Measurements from ENCODE around the gene OR2M3.
"Not testable (repeated sequence)": the region's sequence is repeated elsewhere in the genome, so short reads cannot be mapped to it uniquely, and the experiment has no call there.

Gene OR2M3, protein sequence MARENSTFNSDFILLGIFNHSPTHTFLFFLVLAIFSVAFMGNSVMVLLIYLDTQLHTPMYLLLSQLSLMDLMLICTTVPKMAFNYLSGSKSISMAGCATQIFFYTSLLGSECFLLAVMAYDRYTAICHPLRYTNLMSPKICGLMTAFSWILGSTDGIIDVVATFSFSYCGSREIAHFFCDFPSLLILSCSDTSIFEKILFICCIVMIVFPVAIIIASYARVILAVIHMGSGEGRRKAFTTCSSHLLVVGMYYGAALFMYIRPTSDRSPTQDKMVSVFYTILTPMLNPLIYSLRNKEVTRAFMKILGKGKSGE

GRCh38 chr1:248196965-248197364 lies at the start of gene OR2M3:
Gene OR2M3, plus strand, starts transcription at chr1:248197265. Its CDS starts 5,803 bp downstream, at chr1:248203068.
- no peak for DNase-seq (ENCODE audit: low spot score)

DNA sequence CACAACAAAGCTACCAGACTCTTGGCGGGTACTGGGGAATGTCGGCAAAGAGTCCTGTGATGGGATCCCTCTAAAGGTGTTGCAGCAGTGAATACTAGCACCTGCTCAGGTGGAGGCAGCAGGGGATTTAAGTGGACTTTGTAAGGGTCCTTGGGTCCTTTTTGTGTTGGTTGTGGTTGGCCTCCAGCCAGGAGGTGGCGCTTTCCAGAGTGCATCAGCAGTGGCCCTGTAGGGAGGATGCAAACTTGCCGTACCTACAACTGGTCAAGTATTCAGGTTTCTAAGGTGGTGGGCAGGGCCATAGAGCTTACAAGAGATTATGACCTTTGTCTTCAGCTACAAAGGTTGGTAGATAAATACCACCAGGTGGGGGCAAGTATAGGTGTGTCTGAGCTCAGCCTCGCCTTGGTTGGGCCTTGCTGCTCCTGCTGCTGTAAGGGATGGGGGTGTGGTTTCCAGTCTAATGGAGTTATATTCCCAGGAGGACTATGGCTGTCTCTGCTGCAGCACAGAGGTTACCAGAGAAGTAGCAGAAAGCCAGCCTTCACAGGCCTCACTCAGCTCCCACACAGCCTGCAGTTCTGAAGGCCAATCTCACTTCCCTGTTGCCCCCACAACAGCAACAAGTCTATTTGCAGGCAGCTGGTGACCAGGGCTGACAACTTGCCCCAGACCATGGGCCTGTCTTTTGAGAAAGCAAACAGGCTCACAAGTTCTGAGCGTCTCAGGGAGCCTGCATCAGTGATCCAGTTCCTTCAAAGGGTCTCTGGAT lies 44.8 kb upstream of the OR2M3 start:
- DNase-seq (ENCODE audit: low spot score) = no peak

DNA sequence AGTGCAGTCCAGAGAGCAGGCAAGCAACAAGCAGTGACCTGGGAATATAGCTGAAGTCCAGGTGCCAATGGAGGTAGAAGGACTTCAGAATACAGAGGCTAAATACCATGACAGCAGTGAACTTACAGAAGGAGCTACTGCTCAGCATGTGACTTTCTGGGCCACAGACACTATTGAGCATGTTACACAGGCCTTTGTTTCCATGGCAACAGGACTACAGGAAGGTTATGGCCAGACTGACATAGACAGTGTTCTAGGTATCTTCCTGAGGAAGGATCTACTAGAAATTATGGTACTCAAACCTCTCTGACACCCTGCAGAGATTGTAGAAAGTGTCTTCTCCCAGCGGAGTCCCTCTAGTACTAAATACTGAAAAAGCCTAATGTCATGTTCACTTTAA lies 41.1 kb upstream of the OR2M3 start:
- DNase-seq (ENCODE audit: low spot score) = no peak

- DNase-seq (ENCODE audit: low spot score) = no peak
These were observed 38.3 kb upstream of the OR2M3 start for GRCh38 chr1:248158758-248159157.

DNA sequence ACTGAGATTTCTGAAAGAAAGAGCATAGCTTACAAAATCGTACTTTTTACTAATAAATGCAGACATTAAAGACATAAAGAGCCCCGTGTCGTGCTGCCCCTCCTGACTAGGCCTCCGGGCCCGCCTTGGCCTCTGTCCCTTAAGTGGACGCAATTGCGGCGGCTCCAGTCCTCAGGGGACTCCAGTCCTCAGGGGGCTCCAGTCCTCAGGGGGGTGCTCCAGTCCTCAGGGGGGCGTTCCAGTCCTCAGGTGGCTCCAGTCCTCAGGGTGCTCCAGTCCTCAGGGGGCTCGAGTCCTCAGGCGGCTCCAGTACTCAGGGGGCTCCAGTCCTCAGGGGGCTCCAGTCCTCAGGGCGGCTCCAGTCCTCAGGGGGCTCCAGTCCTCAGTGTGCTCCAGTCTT lies 33.0 kb upstream of the OR2M3 start:
- no peak for DNase-seq (ENCODE audit: low spot score)

GRCh38 chr1:248165186-248165585 lies 31.9 kb upstream of the OR2M3 start:
- no peak for DNase-seq (ENCODE audit: low spot score)

GRCh38 chr1:248174521-248174920 lies 22.5 kb upstream of the OR2M3 start, which contains the start of gene OR2M2:
Gene OR2M2, plus strand, starts transcription at chr1:248174821. Its CDS starts 5,165 bp downstream, at chr1:248179986.
- no peak for DNase-seq (ENCODE audit: low spot score)

- DNase-seq (ENCODE audit: low spot score) = no peak
These were observed 13.1 kb upstream of the OR2M3 start for GRCh38 chr1:248183996-248184395.

DNA sequence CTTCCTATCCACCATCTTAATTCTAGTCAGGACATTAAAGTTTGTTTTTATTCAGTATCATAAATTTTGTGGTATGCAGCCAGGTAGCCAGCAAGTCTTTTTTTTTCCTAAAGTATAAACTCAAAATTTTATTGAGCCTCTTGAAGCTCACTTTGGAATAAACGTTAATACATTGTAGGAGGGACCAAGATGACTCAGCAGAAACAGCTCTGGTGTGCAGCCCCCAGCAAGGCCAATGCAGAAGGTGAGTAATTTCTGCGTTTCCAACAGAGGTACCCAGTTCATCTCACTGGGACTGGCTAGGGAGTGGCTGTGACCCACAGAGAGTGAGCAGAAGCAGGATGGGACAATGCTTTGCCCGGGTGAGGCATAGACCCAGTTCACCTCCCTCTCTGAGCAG lies 9.7 kb upstream of the OR2M3 start:
- no peak for DNase-seq (ENCODE audit: low spot score)

DNA sequence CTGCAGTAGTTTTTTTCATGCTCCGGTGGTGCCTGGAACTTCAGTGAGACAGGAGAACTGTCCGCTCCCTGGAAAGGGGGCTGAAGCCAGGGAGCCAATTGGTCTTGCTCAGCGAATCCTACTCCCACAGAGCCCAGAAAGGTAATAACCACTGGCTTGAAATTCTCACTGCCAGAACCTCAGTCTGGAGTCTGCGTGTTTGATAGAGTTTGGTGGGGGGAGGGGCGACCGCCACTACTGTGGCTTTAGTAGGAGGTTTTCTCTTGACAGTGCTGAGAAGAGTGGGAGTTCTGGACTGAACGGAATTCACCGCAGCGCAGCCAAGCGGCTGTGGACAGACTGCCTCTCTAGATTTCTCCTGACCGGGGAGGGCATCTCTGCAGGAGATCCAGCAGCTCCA lies 8.0 kb upstream of the OR2M3 start:
- no peak for DNase-seq (ENCODE audit: low spot score)

DNA sequence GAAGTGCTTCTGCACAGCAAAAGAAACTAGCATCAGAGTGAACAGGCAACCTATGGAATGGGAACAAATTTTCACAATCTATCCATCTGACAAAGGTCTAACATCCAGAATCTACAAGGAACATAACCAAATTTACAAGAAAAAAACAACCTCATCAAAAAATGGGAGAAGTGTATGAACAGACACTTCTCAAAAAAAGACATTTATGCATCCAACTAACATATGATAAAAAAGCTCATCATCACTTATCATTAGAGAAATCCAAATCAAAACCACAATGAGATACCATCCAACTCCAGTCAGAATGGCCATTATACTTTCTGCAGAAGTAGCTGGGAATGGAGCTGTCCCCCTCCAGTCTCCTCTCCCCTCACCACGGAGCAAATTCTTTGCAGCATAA lies 2.9 kb upstream of the OR2M3 start:
- no peak for DNase-seq (ENCODE audit: low spot score)

DNA sequence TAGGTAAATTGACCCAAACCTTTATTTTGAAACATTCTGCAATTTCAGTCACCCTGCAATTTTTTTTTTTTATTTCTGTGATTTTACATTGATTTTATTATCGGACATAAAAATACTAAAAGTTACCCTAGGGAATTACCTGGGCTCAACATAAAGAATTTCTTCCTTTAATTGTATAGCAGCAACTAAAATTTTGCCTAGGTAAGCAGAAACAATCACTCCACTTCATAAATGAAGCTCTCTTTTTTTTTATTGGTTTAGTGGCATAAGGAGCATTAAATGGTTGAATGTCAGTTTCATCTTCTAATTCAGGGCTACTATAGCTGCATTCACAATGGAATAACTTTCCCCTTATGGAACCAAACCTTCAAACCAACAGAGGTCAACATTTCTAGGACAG lies 18.8 kb downstream of the OR2M3 start:
- no peak for DNase-seq (ENCODE audit: low spot score)

DNA sequence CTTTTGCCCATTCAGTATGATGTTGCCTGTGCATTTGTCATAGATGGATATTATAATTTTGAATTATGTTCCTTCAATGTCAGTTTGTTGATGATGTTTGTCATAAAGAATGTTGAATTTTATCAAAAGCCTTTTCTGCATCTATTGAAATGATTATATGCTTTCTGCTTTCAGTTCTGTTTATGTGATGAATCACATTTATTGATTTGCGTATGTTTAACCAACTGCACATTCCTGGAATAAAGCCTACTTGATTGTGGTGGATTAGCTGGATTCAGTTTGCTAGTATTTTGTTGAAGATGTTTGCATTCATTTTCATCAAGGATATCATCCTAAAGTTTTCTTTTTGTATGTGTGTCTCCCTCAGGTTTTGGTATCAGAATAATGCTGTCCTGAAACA lies 28.5 kb downstream of the OR2M3 start:
- DNase-seq (ENCODE audit: low spot score) = no peak

DNA sequence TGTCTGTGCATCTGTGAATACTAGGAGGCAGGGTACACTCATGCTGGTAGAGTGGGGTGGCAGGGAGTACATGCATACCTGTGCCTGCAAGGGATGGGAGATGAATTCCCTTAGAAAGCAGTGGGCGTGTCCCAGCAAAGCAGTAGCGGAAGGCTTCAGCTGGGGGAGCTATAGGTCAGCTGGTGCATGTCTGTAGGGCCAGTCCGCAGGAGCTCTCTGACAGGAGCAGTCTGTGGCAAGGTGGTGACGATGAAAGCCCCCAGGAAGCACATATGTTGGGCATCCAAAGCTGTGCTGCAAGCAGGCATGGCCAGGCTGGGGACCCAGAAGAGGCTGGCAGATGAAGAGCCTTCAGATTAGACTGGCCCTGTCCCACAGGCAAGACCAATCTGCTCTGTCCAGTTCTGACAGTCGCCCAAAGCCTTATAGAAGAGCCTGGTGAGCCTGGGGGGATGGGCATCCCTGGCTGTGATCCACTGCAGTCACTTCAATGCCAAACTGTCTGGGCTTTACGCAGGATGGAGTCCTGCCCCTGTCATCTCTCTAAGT lies 32.4 kb downstream of the OR2M3 start:
- no peak for DNase-seq (ENCODE audit: low spot score)

GRCh38 chr1:248231117-248231516 lies 34.1 kb downstream of the OR2M3 start, which contains the start of gene OR2M4:
Gene OR2M4, plus strand, starts transcription at chr1:248231417. Its CDS starts 7,512 bp downstream, at chr1:248238929.
- no peak for DNase-seq (ENCODE audit: low spot score)

DNA sequence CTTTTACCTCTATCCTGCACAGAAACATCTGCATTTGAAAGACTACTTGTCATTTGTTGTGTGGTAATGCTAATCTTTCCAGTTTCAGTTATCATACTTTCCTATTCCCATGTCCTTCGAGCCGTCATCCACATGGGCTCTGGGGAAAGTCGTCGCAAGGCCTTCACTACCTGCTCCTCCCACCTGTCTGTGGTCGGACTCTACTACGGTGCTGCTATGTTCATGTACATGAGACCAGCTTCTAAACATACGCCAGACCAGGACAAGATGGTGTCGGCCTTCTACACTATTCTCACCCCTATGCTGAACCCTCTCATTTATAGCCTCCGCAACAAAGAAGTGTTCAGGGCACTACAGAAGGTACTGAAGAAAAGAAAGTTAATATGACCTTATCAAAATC lies 42.4 kb downstream of the OR2M3 start:
- DNase-seq (ENCODE audit: low spot score) = no peak

DNA sequence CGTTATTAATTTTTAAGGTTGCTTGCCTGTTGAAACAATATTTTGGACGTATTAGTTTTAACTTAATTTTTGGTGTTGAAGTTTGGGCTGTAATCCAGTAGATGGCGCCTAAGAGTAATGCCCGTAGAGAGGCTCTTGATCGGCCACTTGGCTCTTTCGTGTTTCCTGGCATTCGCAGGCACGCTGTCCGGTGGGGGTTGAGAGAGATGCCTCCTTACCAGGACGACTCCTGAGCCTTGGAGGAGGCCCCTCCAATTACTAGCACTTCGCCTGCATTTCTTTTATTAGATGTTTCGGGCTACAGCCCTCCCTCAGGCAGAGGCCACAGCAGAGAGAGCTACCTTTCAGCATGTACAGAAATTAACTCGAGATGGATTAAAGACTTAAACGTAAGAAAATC lies 46.1 kb downstream of the OR2M3 start:
- DNase-seq (ENCODE audit: low spot score) = peak; percentile 27

GRCh38 chr1:248259309-248259708 lies 62.2 kb downstream of the OR2M3 start:
- not testable (repeated sequence) for DNase-seq (ENCODE audit: low spot score)

Data from CD4-positive, alpha-beta T cell treated with Interleukin-15 for 4 hours (primary cell).